GM19351 (cell line): ENCODE results near the gene BTBD16.

Experiments used
- ATAC-seq: cut with Tn5 transposase; IDR thresholded peaks from one replicate; pipeline ENCODE4 v1.9.1; 2021; ENCODE audit warnings: mild to moderate bottlenecking, moderate library complexity; ENCODE audit not compliant: unreplicated experiment

BTBD16 gene

DNA sequence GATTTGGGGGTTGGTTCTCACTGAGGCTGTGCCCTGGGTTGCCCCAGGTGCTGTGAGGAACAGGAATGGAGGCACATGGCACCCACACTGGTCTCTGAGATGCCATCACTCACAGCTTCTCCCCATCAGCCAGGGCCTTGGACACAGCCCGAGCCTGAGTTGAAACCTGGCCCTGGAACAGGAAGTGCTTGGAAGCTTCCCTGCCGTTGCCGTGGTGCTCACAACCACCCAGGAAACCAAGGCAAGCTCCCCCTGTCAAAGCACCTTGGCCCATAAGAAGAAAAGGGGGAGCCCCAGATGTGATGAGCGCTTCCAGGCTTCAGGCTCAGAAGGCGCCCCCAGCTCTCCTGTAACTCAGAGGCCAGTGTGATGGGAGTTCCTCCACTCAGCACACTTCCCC is at the start of gene BTBD16:
Gene BTBD16 (plus strand): TSS at position 221 of the 400 bp plus-strand sequence. CDS start 3,786 bp downstream, outside the sequence.
- ATAC-seq = no peak

DNA sequence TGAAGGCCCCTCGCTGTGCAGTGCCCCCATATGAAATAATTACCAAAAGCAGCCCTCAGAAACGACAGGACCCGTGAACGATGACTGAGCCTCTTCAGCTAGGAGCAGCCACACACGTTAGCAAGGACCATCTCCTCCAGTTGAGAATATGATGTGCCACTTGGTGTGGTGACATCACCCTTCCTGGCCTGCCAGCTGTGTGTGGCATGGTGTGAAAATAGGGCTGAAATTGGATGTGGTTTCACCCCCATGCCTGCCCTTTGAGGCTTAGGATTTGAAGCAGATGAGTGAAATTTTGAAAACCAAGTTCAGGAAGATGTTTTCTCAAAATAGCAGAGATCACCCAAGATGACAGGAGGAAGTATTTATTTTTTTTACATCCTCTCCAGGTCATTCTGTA is 49.1 kb upstream of the BTBD16 start:
- ATAC-seq = no peak

DNA sequence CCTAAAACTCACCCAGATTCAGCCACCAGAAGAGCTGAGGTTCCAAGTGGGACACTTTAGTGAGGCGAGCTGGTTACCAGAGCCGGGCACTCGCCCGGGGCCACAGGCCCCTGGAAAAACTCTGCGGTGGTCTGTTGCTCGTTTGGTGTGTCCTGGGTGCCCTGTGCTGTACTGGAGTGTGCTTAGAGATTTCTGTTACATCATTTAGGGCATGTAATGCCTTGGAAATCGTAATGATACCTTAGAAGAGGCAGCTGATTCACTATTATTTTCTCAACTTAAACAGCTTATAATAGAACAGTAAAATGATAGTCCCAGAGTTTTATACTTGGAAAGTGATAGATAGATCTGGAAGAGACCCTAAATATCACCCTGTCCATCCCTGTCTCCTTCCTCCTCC is 48.5 kb upstream of the BTBD16 start:
- ATAC-seq = no peak

DNA sequence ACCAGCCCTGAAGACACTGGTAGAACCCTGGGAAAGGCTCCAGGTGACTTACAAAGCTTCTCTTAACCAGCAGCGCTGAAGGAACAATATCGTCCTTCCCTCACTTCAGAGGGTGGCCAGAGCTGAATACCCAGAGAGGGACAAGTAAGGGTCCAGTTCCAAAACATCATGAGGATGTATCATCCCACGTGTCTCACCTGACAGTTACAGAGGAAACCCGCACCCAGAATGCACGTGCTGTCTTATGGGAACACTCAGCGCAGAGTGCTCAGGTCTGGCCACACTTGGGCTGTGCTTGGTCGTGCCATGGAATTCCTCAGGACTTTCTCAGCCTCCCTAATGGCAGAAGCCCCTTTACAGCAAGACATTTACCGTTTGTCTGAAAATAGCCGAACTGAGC is 46.9 kb upstream of the BTBD16 start:
- no peak for ATAC-seq

DNA sequence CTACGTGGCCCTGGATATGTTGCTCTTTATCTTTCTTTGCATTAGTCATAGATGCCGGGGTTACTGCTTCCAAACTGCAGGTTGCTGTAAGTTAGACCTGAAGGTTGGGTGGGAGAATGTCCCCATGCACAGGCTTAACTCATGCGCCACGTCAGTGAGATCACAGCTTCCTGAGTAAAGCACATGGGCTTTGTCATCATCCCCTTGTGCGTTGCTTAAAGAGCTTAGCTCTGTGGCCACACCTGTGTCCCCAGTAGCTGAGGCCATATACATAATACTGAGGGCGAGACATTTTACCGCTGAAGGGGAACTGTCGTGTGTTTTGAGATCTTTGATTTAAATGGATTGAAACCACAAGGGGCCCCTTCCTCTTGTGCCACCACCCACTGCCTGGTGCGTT is 45.8 kb upstream of the BTBD16 start:
- no peak for ATAC-seq

DNA sequence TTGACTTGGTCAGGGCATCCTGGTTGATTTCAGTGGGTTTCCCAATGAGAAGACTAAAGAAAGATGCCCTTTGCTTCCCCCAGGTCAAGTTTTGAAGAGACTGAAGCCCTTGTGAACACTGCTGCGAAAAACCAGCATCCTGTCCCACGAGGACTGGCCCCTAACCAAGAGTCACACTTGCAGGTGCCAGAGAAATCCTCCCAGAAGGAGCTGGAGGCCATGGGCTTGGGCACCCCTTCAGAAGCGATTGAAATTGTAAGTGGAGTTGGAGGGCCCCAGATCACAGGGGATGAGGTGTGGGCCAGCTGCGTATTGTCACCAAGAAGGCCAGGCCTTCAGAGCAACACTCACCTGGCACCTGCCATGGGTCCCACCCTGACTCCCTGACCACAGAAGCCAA is 43.3 kb upstream of the BTBD16 start:
- no peak for ATAC-seq

DNA sequence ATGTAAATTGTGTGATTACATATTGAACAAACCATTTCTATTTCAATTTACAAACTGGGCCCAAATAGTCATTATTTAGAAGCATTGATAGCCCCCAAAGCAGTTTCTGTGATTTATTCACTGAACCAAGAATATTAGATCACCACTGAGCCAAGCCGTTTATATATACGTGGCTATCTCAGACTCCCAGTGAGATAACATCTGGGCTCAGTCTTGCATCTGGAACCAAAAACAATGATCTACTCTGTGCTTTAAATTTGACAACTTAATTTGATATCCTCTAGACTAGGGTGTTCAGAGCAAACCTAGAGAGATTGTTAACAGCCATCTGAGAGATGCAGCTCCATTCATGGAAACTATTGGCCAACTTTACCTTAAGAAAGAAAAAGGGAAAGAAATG is 41.4 kb upstream of the BTBD16 start:
- no peak for ATAC-seq

DNA sequence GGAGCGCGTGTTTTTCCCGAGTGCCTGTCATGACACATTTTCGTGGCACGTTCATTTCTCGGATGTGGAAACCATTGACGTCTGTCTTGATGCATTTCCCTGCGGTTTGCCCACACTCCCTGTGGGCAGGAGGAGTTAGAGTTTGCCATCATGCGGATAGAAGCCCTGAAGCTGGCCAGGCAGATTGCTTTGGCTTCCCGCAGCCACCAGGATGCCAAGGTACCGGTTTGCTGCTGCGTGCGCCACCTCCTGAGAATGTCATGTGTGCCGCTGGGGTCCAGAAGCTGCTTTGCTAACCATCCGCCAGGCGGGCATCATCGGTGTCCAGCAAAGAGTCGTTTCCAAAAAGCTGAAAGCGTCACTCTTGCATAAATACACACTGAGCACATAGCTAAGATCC is 40.9 kb upstream of the BTBD16 start:
- ATAC-seq = no peak

DNA sequence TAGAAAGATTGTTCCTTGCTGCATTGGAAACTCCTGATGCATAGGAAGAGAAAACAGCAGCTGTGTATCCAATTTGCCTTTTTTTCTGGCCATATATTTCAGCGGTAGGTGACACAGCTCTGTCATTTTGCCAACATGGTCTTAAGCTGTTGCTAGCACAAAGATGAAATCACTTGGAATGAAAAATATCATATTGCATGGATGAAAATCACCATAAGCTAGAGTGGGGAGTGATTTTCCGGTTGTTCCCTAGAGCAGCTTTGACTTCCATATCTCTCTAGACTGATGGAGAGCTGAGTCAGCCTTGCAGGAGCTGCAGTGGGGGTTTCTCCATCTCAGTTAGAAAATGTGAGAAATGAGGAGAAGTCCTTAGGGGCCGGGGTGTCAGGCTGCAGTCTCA is 38.3 kb upstream of the BTBD16 start:
- ATAC-seq = no peak

DNA sequence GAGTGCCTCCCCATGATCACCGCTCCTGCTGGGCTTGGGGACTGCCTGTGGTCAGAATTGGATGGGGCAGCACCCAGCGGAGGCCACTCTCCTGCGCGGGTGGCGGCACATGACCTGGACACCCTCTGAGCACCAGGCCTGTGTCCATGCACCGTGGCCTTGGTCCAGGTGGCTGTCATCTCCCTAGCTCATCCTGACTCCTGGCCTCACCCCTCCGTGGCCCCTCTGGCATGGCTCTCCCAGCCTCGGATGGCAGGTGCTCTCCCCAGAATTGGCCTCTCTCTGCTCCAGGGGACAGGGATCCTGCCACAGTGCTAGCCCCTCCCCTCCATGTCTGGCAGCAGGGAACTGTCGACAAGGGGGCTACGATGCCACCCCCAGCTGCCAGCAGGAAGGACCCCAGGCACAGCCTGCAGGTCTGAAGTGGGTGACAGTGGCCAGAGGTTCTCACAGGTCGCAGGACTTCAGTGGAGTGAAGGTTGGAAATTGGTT is 37.2 kb upstream of the BTBD16 start:
- ATAC-seq = no peak

DNA sequence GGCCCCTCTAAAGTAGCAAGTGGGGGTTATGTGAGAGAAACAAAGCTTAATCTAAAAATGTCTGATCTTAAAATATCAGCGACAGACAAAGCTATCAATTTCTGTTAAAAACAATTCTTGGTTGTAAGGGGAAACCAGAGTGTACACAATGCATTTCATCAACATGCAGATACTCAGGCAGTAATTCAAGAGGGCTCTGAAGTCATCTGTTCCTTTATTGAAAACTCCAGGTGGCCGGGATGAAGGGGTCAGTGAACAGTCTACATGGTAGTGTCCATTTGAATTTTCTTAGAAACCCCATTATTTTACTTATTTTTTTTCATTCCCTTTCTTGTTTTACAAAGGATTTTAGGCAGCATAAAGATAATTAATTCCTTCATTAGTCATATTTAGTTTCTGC is 36.7 kb upstream of the BTBD16 start:
- no peak for ATAC-seq

DNA sequence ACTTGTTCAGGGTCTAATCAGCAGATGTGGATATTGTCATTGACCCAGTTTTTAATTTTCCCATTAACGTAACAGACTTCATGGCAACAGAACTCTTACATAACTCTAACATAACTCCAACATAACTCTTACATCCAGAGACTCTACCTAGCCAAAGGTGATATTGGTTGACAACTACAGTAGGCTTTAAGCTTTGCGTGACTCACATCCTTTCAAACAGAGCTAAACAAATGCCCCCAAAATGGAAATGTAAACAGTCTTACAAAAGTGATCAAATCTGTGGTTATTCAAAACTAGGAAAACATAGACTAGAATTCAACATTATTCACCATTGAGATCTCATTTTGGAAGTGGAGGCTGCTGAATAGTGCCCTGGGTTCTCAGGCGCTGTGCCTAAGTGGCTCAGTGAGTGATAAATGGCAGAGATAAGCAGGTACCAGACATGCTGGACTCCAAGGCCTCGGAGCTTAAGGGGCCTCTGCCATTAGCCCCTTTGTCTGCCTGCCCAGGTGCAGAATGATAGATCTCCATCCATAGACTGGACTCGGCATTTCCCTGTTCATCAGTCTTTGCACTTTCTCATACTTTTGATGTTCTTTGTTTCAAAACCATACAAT is 34.3 kb upstream of the BTBD16 start:
- no peak for ATAC-seq

DNA sequence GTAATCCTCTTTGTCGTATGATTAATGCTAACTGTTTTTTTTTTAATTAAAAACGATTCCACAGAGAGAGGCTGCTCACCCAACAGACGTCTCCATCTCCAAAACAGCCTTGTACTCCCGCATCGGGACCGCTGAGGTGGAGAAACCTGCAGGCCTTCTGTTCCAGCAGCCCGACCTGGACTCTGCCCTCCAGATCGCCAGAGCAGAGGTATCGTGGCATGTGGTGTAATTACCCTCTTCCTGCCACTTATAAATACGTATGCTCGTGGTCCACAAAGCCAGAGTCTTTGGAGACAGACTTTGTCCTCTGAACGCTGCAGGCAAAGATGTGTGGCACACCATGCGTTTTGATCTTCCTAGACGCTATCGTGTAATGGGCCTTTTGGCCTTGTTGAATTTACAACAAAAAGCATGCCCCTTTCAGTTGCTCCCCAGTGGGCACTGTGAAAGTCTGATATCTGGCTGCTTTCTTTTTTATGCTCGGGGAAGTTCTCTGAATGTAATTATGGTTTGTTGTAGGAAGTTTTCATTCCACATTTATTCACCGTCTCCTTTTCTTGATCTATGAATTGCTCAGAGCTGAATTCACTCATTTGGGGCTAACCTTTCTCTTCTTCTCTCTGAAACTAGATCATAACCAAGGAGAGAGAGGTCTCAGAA is 33.6 kb upstream of the BTBD16 start:
- no peak for ATAC-seq

DNA sequence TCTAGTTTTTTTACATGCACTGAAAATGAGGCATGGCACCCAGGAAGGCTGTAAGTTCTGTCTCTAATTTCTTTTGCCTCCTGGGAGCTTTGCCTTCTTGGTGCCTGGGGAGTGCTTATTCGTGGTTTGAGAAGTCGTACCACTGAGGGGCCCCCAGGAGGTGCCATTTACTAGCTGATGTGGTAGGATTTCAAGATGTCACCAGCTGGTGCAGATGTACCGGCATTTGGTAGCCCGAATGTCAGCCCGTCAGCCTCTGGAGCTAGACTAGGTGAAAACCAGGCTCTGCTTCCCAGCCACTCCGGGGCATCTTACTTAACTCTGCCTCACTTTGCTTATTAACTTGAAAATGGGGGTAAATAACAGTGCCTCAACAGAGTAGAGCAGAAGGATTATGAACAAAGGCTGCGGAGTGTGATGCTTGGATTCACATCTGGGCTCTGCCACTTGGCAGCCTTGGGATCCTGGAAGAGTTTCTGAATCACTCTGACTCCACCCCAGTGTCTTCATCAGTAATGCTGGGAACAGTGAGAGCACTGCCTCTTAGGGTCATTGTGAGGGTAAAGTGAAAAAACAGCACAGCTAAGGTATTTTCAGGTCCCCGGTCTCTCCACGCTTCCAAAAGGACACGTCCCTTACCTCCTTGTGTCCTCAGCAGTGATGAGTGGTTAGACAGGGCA is 31.4 kb upstream of the BTBD16 start:
- no peak for ATAC-seq

DNA sequence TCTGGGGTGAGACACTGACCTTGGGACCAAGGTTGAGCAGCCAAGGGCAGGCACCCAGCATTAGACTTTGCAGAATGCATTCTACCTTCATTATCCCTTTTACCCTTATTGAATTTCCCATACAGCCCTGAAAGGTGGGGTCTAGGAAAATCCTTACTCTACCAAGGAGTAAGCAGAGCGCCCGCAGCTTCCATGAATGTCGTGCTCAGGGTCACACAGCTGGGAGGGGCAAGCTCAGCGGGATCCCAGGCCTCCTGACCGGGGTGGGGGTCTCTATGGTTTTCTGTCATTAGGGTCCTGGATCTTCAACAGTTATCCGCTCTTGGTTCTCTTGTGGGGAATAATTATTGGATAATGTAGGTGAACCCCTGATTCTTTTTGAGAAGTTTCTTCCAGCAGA is 30.7 kb upstream of the BTBD16 start:
- no peak for ATAC-seq

DNA sequence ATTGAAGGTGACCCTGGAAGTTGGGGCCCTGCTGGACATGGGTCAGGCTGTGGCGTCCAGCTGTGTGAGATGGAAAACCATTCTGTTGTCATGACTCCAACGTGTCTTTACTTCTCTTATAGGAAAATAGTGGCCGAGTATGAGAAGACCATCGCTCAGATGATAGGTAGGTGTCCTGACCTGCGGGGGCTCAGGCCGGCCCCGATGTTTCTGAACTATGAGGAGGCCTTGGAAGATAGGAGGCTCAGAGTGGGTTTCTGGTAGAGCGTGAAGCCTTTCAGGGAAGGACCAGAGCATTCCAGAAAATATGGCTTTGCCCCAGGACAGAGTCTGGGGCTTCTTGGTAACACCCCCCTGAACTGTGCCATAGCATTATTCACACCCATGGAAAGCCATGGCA is 29.3 kb upstream of the BTBD16 start:
- no peak for ATAC-seq

DNA sequence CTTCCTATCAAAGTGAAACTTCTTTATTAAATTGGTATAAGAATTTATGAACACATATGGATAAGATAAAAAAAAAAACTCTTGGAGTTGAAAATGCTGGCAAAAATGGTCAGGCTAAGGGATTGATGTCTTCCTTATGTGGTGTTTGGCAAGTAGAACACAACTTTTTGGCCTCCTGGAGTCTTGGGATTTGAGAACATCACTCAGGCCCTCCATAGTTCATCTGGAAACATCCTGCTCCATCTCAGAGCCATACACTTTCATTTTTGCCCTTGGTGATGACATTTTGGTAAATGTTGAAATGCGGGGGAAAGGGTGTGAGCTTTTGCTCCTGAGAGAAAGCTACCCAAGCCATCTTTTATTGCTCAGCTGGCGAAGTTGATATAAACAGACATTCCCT is 27.5 kb upstream of the BTBD16 start:
- ATAC-seq = no peak

DNA sequence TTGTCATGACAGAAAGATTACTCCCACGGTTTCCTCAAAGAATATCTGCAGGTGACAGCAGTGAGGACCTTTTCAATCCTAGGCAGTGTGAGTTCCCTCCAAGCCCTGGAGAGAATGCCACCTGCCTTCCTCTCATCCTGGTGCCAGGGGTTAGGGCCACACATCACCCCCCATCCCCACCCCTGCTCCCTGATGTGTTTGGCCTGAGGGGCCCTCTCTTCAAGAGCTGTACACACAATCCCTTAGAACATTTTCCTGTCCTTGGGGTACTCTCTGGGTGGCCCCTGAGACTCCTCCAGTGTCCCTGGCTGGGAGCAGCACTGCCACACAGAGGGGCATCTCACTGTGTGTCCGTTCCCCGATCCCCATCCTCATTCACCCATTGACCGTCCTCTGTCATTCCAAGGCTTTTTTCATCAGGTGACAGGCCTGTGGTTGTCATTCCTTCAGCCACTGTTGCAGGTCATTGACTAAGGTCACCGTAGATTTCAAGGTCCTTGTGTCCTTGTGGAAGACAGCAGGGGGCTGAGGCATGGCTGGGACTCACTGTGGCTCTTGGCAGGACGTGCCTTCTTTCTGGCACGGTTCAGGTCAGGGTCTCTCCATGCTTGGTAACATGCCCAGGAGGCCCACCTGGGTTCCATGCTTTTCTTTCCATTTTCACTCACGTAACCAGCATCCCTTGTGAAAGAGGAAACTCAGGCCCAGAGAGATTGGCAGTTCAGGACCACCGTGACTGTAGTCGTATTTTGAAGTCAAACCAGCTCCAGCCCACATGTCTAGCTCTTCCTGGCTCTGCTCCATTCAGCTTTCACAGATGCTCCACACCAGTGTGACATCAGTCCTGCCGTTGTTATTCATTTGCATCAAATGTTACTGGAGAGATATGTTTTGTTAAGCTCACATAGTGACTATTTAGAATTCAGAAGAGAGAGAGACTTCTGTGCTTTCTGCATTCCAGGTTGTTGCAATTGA is 26.8 kb upstream of the BTBD16 start:
- ATAC-seq = no peak

DNA sequence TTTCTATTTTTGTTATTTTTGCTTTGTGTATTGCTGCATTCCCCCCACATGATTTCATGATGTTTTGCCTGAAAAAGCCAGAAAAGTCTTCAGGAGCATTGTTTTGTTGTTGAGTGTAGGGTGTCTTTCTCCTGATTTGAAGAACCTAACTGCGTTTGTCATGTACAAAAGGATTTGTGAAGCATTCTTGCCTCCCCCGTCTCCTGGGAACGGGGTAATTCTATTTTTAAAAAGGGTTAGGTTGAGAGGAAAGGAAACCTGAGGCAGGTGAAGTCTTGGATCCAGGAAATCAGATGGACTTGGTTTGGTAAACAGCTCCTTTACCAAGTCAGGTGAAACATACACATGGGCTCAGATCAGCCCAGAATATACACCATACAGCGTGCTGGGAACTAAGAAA is 26.0 kb upstream of the BTBD16 start:
- no peak for ATAC-seq

DNA sequence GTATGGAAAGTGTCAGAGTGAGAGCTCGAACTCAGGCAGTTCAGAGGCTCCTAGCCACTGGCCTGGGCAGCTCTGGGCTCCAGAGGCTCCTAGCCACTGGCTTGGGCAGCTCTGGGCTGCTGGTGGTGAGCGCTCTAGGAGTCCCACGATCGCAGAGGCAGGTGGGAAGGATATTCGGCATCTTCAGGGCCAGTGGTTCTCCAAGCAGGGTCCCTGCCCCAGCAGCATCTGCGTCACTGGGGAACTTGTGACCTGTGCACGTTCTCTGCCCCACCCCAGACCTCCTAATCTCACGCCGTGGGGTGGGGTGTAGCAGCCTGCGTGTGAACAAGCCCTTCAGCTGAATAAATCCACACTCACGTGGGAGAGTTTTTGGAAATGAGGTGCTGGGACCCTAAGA is 25.2 kb upstream of the BTBD16 start:
- ATAC-seq = no peak
